CD4-positive, alpha-beta T cell (primary cell): ENCODE results near the gene EXOSC5. TPM values are rescaled to one million over a fixed set of nuclear protein-coding genes. Genes with fewer than 3 reads are reported as not detected.
"Not testable (repeated sequence)": the region's sequence is repeated elsewhere in the genome, so short reads cannot be mapped to it uniquely, and the experiment has no call there.

Experiments
- ATAC-seq: fragments of 200-7000 bp; cut with Tn5 transposase; one replicate; pipeline ENCODE4 v1.10.0; 2022; ENCODE audit warnings: mild to moderate bottlenecking; ENCODE audit not compliant: poor library complexity
- CTCF ChIA-PET: fragments of 350-600 bp; sonication (Branson Sonifier 250); formaldehyde crosslinking; loops from one replicate; lab custom pipeline; 2021; ENCODE audit warnings: antibody characterized with exemption, inconsistent platforms; lab: Charles Lee
- POLR2A ChIA-PET: fragments of 350-600 bp; sonication (Branson Sonifier 250); formaldehyde crosslinking; loops from one replicate; lab custom pipeline; 2021; ENCODE audit warnings: antibody characterized with exemption, inconsistent platforms; lab: Charles Lee
- DNase-seq, 14 experiments: peaks; one replicate each; pipeline ENCODE4 v3.0.0-alpha.2; 2013 to 2020; ENCODE audit warnings: mixed read lengths in 2 of 14
- H3K27ac ChIP-seq, 2 donors: one replicate each; pipeline versions ENCODE4 v1.5.1 to v1.7.0; 2013; ENCODE audit warnings: low read length in 2 of 2, low read depth in 1 of 2, mild to moderate bottlenecking in 1 of 2
- H3K27me3 ChIP-seq, 2 experiments: 1 replicate in 1 of 2; 2 replicates in 1 of 2; pipeline versions ENCODE4 v1.6.1 to v1.7.0; 2013; ENCODE audit warnings: low read length in 2 of 2, control low read depth in 1 of 2, mild to moderate bottlenecking in 1 of 2, moderate library complexity in 1 of 2; ENCODE audit not compliant: insufficient read depth in 2 of 2, control insufficient read depth in 1 of 2
- H3K36me3 ChIP-seq: one replicate; pipeline ENCODE4 v1.6.1; 2013; ENCODE audit warnings: low read length, control low read depth; ENCODE audit not compliant: insufficient read depth
- H3K4me1 ChIP-seq: one replicate; pipeline ENCODE4 v1.6.1; 2013; ENCODE audit warnings: low read length, control low read depth; ENCODE audit not compliant: insufficient read depth
- H3K4me3 ChIP-seq: one replicate; pipeline ENCODE4 v1.5.1; 2013; ENCODE audit warnings: mild to moderate bottlenecking, low read length, moderate library complexity
- H3K9me3 ChIP-seq, 2 experiments: 1 replicate in 1 of 2; 2 replicates in 1 of 2; pipeline versions ENCODE4 v1.6.1 to v1.7.0; 2013; ENCODE audit warnings: low read length in 2 of 2, mild to moderate bottlenecking in 2 of 2, control low read depth in 1 of 2, moderate library complexity in 1 of 2; ENCODE audit not compliant: control insufficient read depth in 1 of 2, insufficient read depth in 1 of 2
- H3K27ac Mint-ChIP-seq: one replicate; pipeline ENCODE4 v1.8.0; 2020; ENCODE audit warnings: mixed read lengths
- H3K27me3 Mint-ChIP-seq: one replicate; pipeline ENCODE4 v1.8.0; 2021; ENCODE audit warnings: mixed read lengths
- H3K36me3 Mint-ChIP-seq: one replicate; pipeline ENCODE4 v1.8.0; 2021; ENCODE audit warnings: low read depth, mixed read lengths
- H3K4me1 Mint-ChIP-seq: one replicate; pipeline ENCODE4 v1.8.0; 2021; ENCODE audit warnings: low read depth, mixed read lengths
- H3K4me3 Mint-ChIP-seq: one replicate; pipeline ENCODE4 v1.8.0; 2020; ENCODE audit warnings: mild to moderate bottlenecking, mixed read lengths
- H3K9me3 Mint-ChIP-seq: one replicate; pipeline ENCODE4 v1.8.0; 2020; ENCODE audit warnings: mixed read lengths
- intact Hi-C, 2 experiments: fragments of 100-400 bp; cut with DNase I in 1 of 2; cut with micrococcal nuclease in 1 of 2; formaldehyde crosslinking; loops; one replicate each; pipeline versions ENCODE4 v1.15.1 to v1.9.0; 2023 to 2025; cut with DNase I, micrococcal nuclease
- total RNA-seq, 174 experiments: library from RNA in 2 of 174; stranded (reverse) in 2 of 174; gene quantifications; one replicate each; pipeline ENCODE4 v1.2.3 and lab custom pipeline; 2021 to 2026
- TF ChIP-seq, protein P1 (sequence below): fragments of 200-600 bp; IDR thresholded peaks from one replicate; pipeline ENCODE4 v1.8.0; 2022; ENCODE audit warnings: antibody characterized with exemption, mild to moderate bottlenecking

The EXOSC5 gene
- total RNA-seq, 2 experiments from 2014 or later = 6.5 to 7.5 TPM

- Mint-ChIP-seq H3K27ac (no peak overlapping the region), H3K4me3 (no peak overlapping the region), H3K4me1 (no peaks in the 10 kb centered on the region), H3K36me3 (peaks cover 44% of the 10 kb centered on the region), H3K9me3 (no peaks in the 10 kb centered on the region), H3K27me3 (no peaks in the 10 kb centered on the region)
- Histone ChIP-seq H3K36me3 (peaks cover 34% of the 10 kb centered on the region), H3K27me3 (no peaks in the 10 kb centered on the region), H3K4me1 (no peaks in the 10 kb centered on the region), H3K4me3 (no peak overlapping the region), H3K9me3 (no peaks in the 10 kb centered on the region), H3K27ac (no peak overlapping the region)
- ChIA-PET CTCF (no interaction called here), POLR2A (no interaction called here)
- TF ChIP-seq, protein P1, sequence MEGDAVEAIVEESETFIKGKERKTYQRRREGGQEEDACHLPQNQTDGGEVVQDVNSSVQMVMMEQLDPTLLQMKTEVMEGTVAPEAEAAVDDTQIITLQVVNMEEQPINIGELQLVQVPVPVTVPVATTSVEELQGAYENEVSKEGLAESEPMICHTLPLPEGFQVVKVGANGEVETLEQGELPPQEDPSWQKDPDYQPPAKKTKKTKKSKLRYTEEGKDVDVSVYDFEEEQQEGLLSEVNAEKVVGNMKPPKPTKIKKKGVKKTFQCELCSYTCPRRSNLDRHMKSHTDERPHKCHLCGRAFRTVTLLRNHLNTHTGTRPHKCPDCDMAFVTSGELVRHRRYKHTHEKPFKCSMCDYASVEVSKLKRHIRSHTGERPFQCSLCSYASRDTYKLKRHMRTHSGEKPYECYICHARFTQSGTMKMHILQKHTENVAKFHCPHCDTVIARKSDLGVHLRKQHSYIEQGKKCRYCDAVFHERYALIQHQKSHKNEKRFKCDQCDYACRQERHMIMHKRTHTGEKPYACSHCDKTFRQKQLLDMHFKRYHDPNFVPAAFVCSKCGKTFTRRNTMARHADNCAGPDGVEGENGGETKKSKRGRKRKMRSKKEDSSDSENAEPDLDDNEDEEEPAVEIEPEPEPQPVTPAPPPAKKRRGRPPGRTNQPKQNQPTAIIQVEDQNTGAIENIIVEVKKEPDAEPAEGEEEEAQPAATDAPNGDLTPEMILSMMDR = no peak
- no peak for DNase-seq
- no peak for ATAC-seq
- intact Hi-C loops = no loop called here
Measured at GRCh38 chr19:41386442-41386841, 10.7 kb downstream of the EXOSC5 start.

DNA sequence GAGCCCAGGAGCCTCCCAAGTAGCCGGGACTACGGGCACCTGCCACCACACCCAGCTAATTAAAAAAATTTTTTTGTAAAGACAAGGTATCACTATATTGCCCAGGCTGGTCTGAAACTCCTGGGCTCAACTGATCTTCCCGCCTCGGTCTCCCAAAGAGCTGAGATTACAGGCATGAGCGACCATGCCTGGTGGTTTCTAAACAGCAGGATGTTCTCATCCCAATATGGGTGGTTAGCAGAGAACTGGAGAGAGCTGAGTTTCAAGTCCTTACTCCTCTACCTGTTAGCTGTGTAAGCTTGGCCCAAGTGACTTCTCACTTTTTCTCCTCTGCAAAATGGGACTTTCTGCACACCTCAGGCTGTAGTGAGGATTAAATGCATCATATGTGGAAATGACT, 12.8 kb downstream of the EXOSC5 start:
- H3K4me3 Mint-ChIP-seq = no peak overlapping the region
- ChIA-PET POLR2A (interaction anchor here (0.6 kb wide), 1 partner anchor 171 kb away, joined by 3 read pairs; no protein-coding TSS in a partner anchor), CTCF (interaction anchor here (0.6 kb wide), 1 partner anchor 73 kb away, joined by 3 read pairs; no protein-coding TSS in a partner anchor)
- no peaks in the 10 kb centered on the region for H3K9me3 ChIP-seq
- DNase-seq = no peak
- H3K9me3 Mint-ChIP-seq = no peaks in the 10 kb centered on the region
- H3K4me1 Mint-ChIP-seq = no peaks in the 10 kb centered on the region
- H3K27ac Mint-ChIP-seq = no peak overlapping the region
- TF ChIP-seq, protein P1 = no peak
- intact Hi-C loops = no loop called here
- no peak for ATAC-seq
- no peak overlapping the region for H3K4me3 ChIP-seq
- no peaks in the 10 kb centered on the region for H3K27me3 Mint-ChIP-seq
- peaks cover 16% of the 10 kb centered on the region for H3K36me3 ChIP-seq
- H3K27me3 ChIP-seq = no peaks in the 10 kb centered on the region
- H3K4me1 ChIP-seq = no peaks in the 10 kb centered on the region
- H3K36me3 Mint-ChIP-seq = peaks cover 27% of the 10 kb centered on the region
- H3K27ac ChIP-seq = no peak overlapping the region

- H3K4me1 Mint-ChIP-seq, ATAC-seq, H3K27me3 ChIP-seq, H3K27me3 Mint-ChIP-seq, H3K36me3 Mint-ChIP-seq, H3K4me1 ChIP-seq, intact Hi-C loops, H3K9me3 ChIP-seq, H3K27ac ChIP-seq, CTCF ChIA-PET, H3K36me3 ChIP-seq, H3K27ac Mint-ChIP-seq, H3K4me3 Mint-ChIP-seq, DNase-seq, H3K9me3 Mint-ChIP-seq, H3K4me3 ChIP-seq: not testable (repeated sequence)
- POLR2A ChIA-PET = interaction anchor here (1.5 kb wide), 1 partner anchor 16 kb away, joined by 4 read pairs; no protein-coding TSS in a partner anchor
Measured at GRCh38 chr19:41381536-41381935, 15.6 kb downstream of the EXOSC5 start.
